ENCODE measurements around the gene PGD. TPM values are rescaled to one million over a fixed set of nuclear protein-coding genes. Genes with fewer than 3 reads are reported as not detected.
"Not testable (repeated sequence)": the region's sequence is repeated elsewhere in the genome, so short reads cannot be mapped to it uniquely, and the experiment has no call there.

Gene PGD
- total RNA-seq, 1 donor from 2014 or later, result 99.9 TPM

- intact Hi-C loops (cut with micrococcal nuclease), result loop anchor here (1.0 to 5.0 kb wide), 12 partner anchors 10 to 860 kb away; partner anchors contain the start of genes KIF1B, LZIC, NMNAT1 and PEX14
These were observed 558 bp upstream of the PGD start for GRCh38 chr1:10398278-10398733.

GRCh38 chr1:10399444-10399941 lies 629 bp downstream of the PGD start:
- intact Hi-C loops (cut with micrococcal nuclease), result loop anchor here (2.0 to 5.0 kb wide), 3 partner anchors 457 to 861 kb away; partner anchors contain the start of genes LZIC, NMNAT1, SLC25A33 and TARDBP

GRCh38 chr1:10400013-10400412 lies 1.1 kb downstream of the PGD start:
- intact Hi-C loops (cut with micrococcal nuclease), result no loop called here

DNA sequence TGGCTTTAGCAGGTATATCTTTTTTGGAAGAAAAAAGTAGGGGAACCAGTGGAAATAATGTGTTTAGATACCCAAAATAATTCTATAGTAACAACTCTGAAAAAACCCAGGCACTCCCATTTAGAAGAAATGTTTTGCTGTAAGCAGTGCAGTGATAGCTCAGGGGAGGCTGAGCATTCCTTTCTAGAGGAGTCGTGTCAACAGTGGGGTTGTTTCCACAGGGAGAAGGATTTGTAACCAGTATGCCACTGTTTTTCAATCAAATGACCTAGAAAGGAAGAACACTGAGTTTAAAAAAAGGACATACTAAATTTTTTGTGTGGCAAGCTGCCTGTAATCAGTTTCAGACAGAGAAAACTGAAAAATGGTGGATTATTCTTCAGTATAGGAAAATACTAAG lies 2.4 kb downstream of the PGD start:
- intact Hi-C loops (cut with micrococcal nuclease), result no loop called here

- intact Hi-C loops (cut with micrococcal nuclease), result no loop called here
These were observed 3.9 kb downstream of the PGD start for GRCh38 chr1:10402729-10403274.

DNA sequence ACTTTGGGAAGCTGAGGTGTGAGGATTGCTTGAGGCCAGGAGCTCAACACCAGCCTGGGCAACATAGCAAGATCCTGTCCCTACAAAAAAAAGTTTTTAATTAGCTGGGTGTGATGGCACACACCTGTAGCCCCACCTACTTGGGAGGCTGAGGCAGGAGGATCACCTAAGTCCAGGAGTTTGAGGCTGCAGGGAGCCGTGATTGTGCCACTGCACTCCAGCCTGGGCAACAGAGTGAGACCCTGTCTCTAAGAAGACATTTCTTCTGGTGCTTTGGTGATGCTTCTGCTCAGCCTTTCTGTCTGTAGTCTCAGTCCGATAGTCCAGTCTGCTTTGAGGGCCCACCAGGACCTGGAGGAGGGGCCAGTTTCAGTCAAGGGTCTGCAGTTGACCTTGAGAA lies 8.3 kb downstream of the PGD start:
- intact Hi-C loops (cut with micrococcal nuclease), result no loop called here

DNA sequence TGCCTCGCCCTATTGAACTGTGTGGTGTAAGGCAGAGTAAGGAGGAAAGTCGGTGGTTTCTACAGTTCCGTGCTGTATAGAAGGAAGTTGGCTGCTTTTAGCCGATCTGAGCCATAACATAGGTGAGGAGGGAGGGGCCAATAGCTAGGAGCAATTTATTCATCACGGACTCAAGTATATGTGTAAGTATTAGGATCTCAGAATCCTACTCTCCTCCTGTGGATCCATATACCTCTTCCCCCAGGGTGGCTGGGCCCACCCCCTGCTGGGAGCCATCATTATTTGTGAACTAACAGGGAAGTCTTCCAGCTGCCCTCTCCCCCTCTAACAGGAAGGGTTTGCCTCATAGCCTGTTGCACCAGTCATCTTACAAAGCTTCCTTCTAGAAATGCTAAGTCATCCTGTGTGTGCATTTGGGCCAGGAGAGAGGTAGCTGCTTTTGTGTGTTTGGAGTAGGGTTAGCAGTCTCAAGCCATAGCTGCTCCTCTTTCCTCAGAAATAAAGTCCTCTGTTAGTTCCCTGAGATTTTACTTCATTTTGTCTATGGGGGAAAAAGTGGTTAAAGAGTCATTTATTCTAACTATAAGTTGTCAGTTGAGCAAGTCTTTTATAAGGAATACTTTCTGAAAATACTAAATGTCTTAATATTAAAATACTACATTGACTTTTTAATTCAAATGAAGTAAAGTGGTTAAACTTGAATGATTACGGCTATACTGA lies 16.5 kb downstream of the PGD start:
- intact Hi-C loops (cut with micrococcal nuclease), result loop anchor here (1.0 kb wide), 1 partner anchor 17 kb away; no protein-coding TSS in a partner anchor

DNA sequence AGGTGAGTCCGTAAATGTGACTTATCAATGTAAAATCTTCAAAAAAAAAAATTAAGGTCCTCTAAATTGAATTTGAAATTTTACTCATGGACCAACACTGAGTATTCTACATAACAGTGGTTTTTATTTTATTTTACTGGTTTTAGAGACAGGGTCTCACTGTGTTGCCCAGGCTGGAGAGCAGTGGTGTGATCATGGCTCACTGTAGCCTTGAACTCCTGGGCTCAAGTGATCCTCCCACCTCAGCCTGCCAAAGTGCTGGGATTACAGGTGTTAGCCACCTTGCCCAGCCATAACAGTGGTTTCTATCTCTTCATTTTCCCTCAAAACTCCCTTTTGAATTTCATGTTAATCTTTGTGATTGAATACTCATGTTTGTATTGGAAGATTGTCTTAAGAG lies 17.1 kb downstream of the PGD start:
- intact Hi-C loops (cut with micrococcal nuclease), result loop anchor here (1.0 kb wide), 1 partner anchor 18 kb away; no protein-coding TSS in a partner anchor

DNA sequence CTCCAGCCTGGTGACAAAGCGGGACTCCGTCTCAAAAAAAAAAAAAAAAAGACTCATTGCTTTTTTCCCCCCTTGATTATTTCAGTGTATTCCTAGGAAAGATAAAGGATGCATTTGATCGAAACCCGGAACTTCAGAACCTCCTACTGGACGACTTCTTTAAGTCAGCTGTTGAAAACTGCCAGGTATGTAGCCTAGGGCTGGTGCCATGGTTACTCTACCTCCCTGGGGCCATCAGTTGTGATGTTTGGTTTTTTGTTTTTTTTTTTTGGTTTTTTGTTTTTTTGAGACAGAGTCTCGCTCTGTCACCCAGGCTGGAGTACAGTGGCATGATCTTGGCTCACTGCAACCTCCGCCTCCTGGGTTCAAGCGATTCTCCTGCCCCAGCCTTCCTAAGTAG lies 19.9 kb downstream of the PGD start:
- intact Hi-C loops (cut with micrococcal nuclease), result not testable (repeated sequence)

GRCh38 chr1:10419351-10419750 lies 20.5 kb downstream of the PGD start:
- intact Hi-C loops (cut with micrococcal nuclease), result no loop called here

DNA sequence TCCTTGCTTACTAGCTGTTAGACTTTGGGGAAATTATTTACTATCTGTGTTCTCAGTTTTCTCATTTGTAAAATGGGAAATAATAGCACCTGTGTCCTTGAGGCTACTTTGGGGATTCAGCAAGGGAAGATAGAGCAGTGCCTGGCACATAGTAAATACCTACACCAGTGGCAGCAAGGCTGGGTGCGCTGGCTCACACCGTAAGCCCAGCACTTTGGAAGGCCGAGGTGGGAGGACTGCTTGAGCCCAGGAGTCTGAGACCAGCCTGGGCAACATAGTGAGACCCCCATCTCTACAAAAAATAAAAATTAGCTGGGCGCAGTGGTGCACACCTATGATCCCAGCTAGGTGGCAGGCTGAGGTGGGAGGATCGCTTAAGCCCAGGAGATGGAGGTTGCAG lies 22.8 kb downstream of the PGD start:
- intact Hi-C loops (cut with micrococcal nuclease), result no loop called here

- intact Hi-C loops (cut with micrococcal nuclease), result no loop called here
These were observed 25.2 kb downstream of the PGD start for GRCh38 chr1:10424034-10424433.

DNA sequence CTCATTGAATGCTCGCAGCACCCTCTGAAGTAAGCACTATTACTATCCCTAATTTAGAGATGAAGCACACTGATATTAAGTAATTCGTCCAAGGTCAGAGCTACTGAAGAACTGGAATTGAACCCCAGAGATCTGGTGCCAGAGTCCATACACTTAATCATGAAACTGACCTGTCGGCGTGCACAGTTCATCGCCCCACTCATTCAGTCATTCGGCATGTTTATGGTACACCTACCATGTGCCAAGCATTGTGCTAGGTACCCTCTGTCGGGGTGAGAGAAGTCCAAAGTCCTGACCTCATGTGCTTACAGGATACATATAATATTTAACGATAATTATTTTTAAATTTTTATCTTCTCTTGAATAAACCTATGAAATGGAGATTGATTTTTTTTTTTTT lies 25.8 kb downstream of the PGD start:
- intact Hi-C loops (cut with micrococcal nuclease), result no loop called here

DNA sequence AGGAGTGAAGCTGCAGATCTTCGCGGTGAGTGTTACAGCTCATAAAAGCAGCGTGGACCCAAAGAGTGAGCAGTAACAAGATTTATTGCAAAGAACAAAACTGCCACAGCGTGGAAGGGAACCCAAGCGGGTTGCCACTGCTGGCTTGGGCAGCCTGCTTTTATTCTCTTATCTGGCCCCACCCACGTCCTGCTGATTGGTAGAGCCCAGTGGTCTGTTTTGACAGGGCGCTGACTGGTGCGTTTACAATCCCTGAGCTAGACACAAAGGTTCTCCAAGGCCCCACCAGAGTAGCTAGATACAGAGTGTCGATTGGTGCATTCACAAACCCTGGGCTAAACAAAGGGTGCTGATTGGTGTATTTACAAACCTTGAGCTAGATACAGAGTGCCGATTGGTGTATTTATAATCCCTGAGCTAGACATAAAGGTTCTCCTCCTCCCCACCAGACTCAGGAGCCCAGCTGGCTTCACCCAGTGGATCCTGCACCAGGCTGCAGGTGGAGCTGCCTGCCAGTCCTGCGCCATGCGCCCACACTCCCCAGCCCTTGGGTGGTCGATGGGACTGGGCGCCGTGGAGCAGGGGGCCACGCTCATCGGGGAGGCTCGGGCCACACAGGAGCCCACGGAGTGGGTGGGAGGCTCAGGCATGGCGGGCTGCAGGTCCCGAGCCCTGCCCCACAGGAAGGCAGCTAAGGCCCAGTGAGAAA lies 27.1 kb downstream of the PGD start:
- intact Hi-C loops (cut with micrococcal nuclease), result not testable (repeated sequence)

- intact Hi-C loops (cut with micrococcal nuclease), result not testable (repeated sequence)
These were observed 27.6 kb downstream of the PGD start for GRCh38 chr1:10426535-10426848.

DNA sequence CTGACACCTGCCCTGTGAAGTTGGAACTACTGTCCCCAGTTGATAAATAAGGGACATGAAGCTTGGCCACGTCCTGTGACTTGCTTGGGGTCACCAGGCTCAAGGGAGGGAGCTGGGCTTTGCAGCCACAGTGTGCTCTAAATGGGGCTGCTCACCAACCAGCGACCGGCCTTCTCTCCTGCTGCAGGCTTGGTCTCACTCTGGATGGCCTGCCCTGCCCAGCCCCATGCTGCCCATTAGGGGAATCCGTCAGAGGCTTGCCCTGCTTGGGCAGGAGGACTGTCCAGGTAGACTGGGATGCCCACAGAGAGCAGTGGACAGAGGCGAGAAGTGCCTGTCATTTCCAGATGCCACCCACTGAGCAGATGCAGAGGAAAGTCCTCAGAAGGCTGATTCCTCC lies 30.1 kb downstream of the PGD start:
- intact Hi-C loops (cut with micrococcal nuclease), result loop anchor here (1.0 to 2.0 kb wide), 8 partner anchors 31 to 645 kb away; partner anchors contain the start of genes KIF1B, LZIC and NMNAT1

GRCh38 chr1:10429868-10430215 lies 31.0 kb downstream of the PGD start:
- intact Hi-C loops (cut with micrococcal nuclease), result loop anchor here (1.0 to 5.0 kb wide), 8 partner anchors 27 to 803 kb away; partner anchors contain the start of genes CTNNBIP1, DFFA, LZIC and NMNAT1

DNA sequence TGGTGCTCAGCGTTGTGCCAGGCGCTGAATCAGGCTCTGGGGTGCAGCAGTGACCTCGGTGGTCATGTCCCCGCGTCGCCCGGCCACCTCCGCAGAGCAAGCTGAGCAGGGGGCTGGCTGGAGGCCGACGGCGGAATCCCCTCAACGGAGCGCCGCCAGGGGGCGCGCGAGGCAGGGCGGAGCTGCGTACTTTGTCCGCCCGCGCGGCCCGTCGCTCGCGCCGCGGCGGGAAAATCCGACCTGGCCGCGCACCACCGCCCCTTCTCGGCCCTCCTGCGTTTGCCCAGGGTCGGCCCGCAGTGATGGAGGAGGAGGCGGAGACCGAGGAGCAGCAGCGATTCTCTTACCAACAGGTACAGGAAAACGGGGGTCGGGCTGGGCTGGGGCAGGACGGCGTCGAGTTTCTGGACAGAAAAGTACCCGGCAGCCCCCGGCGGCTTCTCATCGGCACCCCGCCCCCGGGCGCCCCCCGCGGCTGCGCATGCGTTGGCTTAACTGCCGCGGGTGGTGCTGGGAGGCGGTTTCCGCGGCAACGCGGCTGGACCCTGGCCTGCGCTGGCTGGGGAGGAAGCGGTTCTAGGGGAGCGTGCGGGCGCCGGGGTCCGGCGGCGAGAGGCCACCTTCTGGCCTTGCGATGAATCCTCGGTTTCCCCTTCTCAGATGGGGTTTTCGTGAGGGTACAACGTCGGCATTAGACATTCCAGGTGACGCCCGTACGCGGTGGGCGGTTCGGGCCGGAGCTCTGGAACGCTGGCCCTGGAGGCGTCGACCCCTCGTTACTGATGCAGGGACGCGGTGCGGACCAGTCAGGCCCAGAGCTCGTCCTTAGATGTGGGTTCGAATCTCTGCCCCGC lies 31.6 kb downstream of the PGD start, which contains the start of gene CENPS:
Gene CENPS, plus strand, starts transcription at position 218 of the 854 bp plus-strand sequence. Its CDS starts 85 bp downstream, at position 303.
- intact Hi-C loops (cut with micrococcal nuclease), result loop anchor here (1.0 to 5.0 kb wide), 7 partner anchors 26 to 804 kb away; partner anchors contain the start of genes CTNNBIP1 and DFFA

- intact Hi-C loops (cut with micrococcal nuclease), result loop anchor here (2.0 to 5.0 kb wide), 3 partner anchors 26 to 804 kb away; no protein-coding TSS in a partner anchor
These were observed 32.3 kb downstream of the PGD start for GRCh38 chr1:10431070-10431730.

Measured in T-helper 1 cell treated with Interleukin-12 subunit alpha and Interleukin-12 subunit beta and Interleukin-4 antibody, amounts not matched to agents 30 ng/mL and 1 ng/mL, for 36 hours (primary cell).